ENCODE measurements around the gene MNT.
A peak's percentile ranks its signal among the peaks of the same experiment; 100 is the strongest.

The MNT gene

GRCh38 chr17:2418572-2418971, 17.7 kb upstream of the MNT start:
- DNase-seq (ENCODE audit: low read depth, low spot score), result no peak
- no peak overlapping the region for H3K4me3 ChIP-seq (ENCODE audit: low read length)

- H3K4me3 ChIP-seq (ENCODE audit: low read length), result no peak overlapping the region
- DNase-seq (ENCODE audit: low read depth, low spot score), result peak; percentile 55
Measured at GRCh38 chr17:2416010-2416734, 15.3 kb upstream of the MNT start.

GRCh38 chr17:2415081-2415480, 14.2 kb upstream of the MNT start:
- no peak overlapping the region for H3K4me3 ChIP-seq (ENCODE audit: low read length)
- no peak for DNase-seq (ENCODE audit: low read depth, low spot score)

- no peak overlapping the region for H3K4me3 ChIP-seq (ENCODE audit: low read length)
- no peak for DNase-seq (ENCODE audit: low read depth, low spot score)
Measured at GRCh38 chr17:2414446-2415064, 13.7 kb upstream of the MNT start.

- no peak overlapping the region for H3K4me3 ChIP-seq (ENCODE audit: low read length)
- DNase-seq (ENCODE audit: low read depth, low spot score), result no peak
Measured at GRCh38 chr17:2412561-2413021, 11.7 kb upstream of the MNT start.

- DNase-seq (ENCODE audit: low read depth, low spot score), result no peak
- H3K4me3 ChIP-seq (ENCODE audit: low read length), result no peak overlapping the region
Measured at GRCh38 chr17:2410951-2411350, 10.1 kb upstream of the MNT start.

- no peak overlapping the region for H3K4me3 ChIP-seq (ENCODE audit: low read length)
- no peak for DNase-seq (ENCODE audit: low read depth, low spot score)
Measured at GRCh38 chr17:2406903-2407790, 6.3 kb upstream of the MNT start.

- no peak for DNase-seq (ENCODE audit: low read depth, low spot score)
- no peak overlapping the region for H3K4me3 ChIP-seq (ENCODE audit: low read length)
Measured at GRCh38 chr17:2406271-2406902, 5.5 kb upstream of the MNT start.

GRCh38 chr17:2405247-2405926, 4.5 kb upstream of the MNT start:
- DNase-seq (ENCODE audit: low read depth, low spot score), result no peak
- H3K4me3 ChIP-seq (ENCODE audit: low read length), result no peak overlapping the region

- DNase-seq (ENCODE audit: low read depth, low spot score), result no peak
- H3K4me3 ChIP-seq (ENCODE audit: low read length), result no peak overlapping the region
Measured at GRCh38 chr17:2403044-2403443, 2.2 kb upstream of the MNT start.

- H3K4me3 ChIP-seq (ENCODE audit: low read length), result peak overlapping the region; percentile 61
- no peak for DNase-seq (ENCODE audit: low read depth, low spot score)
Measured at GRCh38 chr17:2402544-2402943, 1.7 kb upstream of the MNT start.

GRCh38 chr17:2401426-2402221, 764 bp upstream of the MNT start:
- DNase-seq (ENCODE audit: low read depth, low spot score), result peak; percentile 98
- peak overlapping the region; percentile 67 for H3K4me3 ChIP-seq (ENCODE audit: low read length)

GRCh38 chr17:2400474-2400866, 390 bp downstream of the MNT start:
- DNase-seq (ENCODE audit: low read depth, low spot score), result no peak
- H3K4me3 ChIP-seq (ENCODE audit: low read length), result peak overlapping the region; percentile 86

- H3K4me3 ChIP-seq (ENCODE audit: low read length), result peak overlapping the region; percentile 86
- peak; percentile 85 for DNase-seq (ENCODE audit: low read depth, low spot score)
Measured at GRCh38 chr17:2399572-2400473, 1.0 kb downstream of the MNT start.

- DNase-seq (ENCODE audit: low read depth, low spot score), result peak; percentile 51
- peak overlapping the region; percentile 86 for H3K4me3 ChIP-seq (ENCODE audit: low read length)
Measured at GRCh38 chr17:2398655-2399571, 1.9 kb downstream of the MNT start.

GRCh38 chr17:2398182-2398581, 2.7 kb downstream of the MNT start:
- no peak overlapping the region for H3K4me3 ChIP-seq (ENCODE audit: low read length)

More at GRCh38 chr17:2398182-2398581, 2.7 kb downstream of the MNT start:
- no peak for DNase-seq (ENCODE audit: low read depth, low spot score)

Measured in Jurkat, Clone E6-1 (cell line).